AG10803 (cell line): ENCODE measurements around the gene LCN1.

Experiments
- DNase-seq: peaks from one replicate; pipeline ENCODE4 v3.0.0; 2010; ENCODE audit warnings: low read depth
- H3K4me3 ChIP-seq: 2 replicates; pipeline ENCODE4 v1.5.1; 2011; ENCODE audit warnings: mild to moderate bottlenecking, low read length, control low read depth
- TF ChIP-seq, protein P1 (sequence below): conservative IDR thresholded peaks from 2 replicates; pipeline ENCODE4 v1.5.1; 2011; ENCODE audit warnings: mild to moderate bottlenecking, low read length, control low read depth, inconsistent platforms

LCN1 gene

DNA sequence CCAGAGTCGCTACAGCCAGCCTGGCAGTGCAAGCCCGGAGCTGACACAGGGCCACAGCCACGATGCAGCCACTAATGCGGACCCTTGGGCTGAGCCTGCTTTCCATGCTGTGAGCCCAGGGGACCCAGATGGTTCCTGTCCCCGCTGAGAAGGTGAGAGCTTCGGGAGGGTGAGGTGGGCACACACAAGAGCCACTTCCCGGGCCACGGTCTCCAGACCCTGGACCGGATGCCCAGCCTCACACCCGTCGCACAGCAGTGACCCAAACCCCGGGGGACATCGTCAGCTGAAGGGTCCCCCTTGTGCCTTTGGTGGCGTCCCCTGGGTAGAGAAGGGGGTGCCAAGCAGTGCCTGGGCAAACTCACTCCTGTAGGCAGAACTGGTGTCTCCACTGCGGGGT lies 53.7 kb downstream of the LCN1 start:
- no peak for DNase-seq
- TF ChIP-seq, protein P1, sequence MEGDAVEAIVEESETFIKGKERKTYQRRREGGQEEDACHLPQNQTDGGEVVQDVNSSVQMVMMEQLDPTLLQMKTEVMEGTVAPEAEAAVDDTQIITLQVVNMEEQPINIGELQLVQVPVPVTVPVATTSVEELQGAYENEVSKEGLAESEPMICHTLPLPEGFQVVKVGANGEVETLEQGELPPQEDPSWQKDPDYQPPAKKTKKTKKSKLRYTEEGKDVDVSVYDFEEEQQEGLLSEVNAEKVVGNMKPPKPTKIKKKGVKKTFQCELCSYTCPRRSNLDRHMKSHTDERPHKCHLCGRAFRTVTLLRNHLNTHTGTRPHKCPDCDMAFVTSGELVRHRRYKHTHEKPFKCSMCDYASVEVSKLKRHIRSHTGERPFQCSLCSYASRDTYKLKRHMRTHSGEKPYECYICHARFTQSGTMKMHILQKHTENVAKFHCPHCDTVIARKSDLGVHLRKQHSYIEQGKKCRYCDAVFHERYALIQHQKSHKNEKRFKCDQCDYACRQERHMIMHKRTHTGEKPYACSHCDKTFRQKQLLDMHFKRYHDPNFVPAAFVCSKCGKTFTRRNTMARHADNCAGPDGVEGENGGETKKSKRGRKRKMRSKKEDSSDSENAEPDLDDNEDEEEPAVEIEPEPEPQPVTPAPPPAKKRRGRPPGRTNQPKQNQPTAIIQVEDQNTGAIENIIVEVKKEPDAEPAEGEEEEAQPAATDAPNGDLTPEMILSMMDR: no peak
- H3K4me3 ChIP-seq: no peak overlapping the region
